Effector CD4-positive, alpha-beta T cell (primary cell): Measurements from ENCODE around the gene TSSC4.
"Not testable (repeated sequence)": the region's sequence is repeated elsewhere in the genome, so short reads cannot be mapped to it uniquely, and the experiment has no call there.

Experiments used
- DNase-seq: peaks from one replicate; pipeline ENCODE4 v3.0.0-alpha.2; 2020
- total RNA-seq: gene quantifications from one replicate; lab custom pipeline; 2026; lab: John Stamatoyannopoulos, UW

TSSC4 gene
- 55.5 reads per million, percentile 70 among the genes with 10 or more reads in this experiment for total RNA-seq

DNA sequence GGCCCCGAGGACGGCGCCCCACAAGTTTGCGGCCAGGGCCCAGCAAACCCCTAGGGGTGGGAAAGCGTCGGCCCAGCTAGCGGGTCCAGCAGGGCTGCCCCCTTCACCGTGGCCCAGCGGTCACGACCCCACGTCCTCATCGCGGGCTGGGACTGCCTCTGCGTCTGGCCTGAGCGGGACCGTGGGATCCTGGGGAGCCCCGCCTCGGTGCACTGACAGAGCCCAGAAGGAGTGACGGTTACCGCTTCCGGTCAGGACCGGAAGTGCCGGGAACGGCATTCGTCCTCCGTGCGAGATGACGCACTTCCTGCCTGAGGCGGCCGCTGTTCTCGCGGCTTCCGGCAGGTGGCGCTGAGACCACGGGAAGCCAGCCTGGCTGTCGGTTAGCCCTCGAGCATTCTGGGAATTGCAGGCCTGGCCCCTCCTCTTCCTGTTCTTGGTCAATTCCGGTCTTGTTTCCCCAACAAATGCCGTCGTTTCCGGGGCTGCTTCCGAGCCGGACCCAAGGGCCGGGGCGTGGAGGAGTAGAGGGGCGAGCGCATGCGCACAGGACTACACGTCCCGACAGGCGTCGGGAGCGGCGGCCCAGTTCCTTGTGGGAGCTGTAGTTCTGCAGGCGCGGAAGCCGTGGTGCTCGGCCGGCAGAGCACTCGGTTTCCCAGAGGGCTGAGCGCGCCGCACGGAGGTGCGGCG is at the start of gene TSSC4:
TSS of gene TSSC4 (plus strand) at position 682 of the 693 bp plus-strand sequence. CDS start 1,884 bp downstream, outside the sequence.
- peak; percentile 99 for DNase-seq

- DNase-seq, result no peak
Measured at GRCh38 chr11:2351701-2352100, 48.8 kb upstream of the TSSC4 start.

DNA sequence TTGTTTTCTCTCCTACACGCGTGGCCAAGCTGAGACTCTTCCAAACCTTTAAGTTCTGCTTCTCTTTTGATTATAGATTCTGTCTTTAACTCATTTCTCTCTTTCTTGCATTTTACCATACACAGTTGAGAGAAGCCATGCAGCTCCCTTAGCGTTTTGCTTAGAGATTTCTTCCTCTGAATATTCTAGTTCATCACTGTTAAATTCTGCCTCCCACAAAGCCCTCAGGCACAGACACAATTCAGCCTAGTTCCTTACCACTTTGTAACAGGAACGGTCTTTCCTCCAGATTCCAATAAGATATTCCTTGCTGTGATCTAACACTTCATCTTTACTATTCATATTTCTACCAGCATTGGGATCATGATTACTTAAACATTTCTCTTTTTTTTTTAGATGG is 48.1 kb upstream of the TSSC4 start:
- DNase-seq, result no peak

DNA sequence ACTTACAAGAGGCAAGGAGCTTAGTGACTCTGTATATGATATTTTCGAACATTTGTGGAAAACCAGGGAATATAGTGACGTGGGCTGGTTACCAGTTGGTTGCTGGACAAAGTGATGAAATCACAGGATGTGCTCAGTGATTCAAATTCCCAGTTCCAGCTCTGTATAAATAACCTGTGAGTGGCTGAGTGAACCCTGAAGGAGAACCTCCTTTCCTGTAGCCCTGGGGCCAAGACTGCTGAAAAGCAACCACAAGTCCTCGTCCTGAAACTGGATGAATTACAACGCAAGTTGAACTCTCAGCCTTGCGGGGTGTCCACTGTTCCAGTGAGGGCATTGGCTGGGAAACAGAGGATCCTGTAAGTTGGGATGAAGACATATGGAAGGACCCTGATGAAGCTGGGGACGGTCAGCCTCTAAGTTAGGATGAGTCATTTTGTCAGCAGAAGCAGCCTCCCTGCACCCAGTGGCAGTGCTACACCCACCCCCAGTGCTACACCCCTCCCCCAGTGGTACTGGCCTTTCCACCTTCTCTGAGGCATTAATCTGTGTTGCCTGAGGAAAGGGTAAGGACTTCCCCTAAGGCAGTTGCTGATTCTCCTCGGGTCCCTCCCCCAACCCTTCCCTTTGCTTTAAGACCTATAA is 45.4 kb upstream of the TSSC4 start:
- no peak for DNase-seq

DNA sequence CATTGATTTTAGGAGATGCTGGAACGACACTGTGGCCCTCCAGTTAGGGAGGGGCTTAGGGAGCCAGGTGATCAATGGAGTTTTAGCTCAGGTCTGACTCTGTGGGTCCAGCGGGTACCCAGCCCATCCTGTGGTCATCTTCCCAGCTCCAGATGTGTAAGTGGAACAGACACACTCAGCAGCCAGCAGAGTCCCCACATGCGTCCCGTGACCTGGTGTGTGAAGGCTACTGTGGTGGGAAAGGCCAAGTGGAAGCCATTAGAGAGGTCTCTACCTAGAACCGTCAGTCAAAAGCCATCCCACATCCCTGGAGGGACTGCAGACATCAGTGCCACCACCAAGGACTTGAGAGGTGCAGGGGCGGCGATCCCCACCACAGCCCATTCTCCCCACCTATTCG is 43.3 kb upstream of the TSSC4 start:
- DNase-seq, result no peak

DNA sequence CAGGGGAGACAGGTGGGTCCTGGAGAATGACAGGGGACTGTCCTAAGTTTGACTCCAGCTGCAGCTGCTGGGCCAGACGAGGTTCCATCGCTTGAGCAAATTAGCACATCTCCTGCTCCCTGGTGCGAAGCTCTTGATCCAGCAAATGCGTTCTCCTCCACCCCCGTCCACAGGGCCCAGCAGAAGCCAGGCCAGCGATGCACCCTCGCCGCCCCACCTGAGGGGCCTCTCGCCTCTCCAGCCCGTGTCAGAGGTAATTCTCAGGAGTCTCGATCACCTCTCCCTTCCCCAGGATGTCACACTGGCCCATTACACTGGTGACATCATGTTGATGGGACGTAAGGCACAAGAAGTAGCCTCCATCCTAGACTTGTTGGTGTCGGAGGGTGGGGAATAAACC is 42.9 kb upstream of the TSSC4 start:
- not testable (repeated sequence) for DNase-seq

DNA sequence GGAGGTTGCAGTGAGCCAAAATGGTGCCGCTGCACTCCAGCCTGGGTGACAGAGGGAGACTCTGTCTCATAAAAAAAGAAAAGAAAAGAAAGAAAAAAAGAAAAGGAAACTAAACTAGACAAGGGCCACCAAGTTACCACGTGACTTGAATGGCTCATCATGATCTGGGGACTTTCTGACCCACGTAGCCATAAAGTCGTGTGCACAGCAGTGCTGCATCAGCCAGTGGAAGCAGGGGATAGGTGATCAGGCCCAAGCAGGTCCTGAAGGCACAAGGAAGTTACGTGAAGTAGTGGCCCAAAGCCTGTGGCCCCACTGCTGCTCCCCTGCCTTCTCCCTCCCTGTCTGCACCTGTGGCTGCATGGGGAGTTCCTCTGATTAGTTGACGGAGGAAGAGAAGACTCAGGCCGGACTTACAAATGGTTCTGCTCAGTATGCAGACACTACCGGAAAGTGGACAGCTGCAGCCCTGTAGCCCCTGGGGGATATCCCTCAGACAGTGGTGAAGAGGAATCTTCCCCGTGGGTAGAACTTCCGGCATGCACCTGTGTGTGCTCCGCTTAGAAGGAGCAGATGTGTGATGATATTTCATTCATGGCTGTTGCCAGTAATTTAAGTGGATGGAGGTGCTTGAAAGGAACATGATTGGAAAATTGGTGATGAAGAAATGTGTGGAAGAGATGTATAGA is 41.7 kb upstream of the TSSC4 start:
- no peak for DNase-seq

GRCh38 chr11:2359557-2359956 is 41.0 kb upstream of the TSSC4 start:
- no peak for DNase-seq

DNA sequence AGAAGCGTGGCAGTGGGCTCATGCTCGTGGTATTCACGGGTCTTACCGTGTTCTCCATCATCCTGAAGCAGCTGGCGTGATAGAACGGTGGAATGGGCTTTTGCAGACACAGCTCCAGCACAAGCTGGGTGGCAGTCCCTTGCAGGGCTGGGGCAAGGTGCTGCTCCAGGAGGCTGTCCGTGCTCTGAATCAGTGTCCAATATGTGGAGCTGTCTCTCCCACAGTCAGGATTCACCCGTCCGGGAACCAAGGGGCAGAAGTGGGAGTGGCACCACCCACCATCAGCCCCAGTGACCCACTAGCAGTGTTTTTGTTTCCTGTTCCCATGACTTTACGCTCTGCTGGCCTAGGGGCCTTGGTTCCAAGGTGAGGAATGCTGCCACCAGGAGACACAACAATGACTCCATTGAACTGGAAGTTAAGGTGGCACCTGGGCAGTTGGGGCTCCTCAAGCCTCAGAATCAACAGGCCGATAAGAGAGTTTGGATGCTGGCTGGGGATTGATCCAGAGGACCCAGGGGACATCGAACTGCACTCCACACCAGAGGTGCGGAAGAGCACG is 40.4 kb upstream of the TSSC4 start:
- DNase-seq, result no peak

- no peak for DNase-seq
Measured at GRCh38 chr11:2361565-2361964, 39.0 kb upstream of the TSSC4 start.

DNA sequence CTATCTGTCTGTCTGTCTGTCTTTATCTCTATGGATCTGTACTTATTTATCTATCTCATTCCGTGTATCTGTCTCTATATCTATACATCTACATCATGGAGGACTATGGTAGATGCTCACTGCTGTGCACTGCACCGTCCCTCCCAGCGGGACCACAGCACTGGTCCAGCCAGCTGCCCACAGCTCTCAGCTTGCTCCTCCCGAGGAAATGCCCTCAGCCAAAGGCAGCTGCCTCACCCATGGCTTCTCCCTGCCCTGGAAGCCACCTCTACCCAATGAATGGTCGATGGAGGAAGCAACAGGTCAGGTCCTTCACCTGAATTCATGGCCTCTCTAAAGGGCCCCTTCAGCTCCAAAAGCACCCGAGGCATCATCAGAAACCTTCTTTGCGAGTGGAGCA is 38.1 kb upstream of the TSSC4 start:
- no peak for DNase-seq

- DNase-seq, result no peak
Measured at GRCh38 chr11:2363130-2363529, 37.4 kb upstream of the TSSC4 start.

DNA sequence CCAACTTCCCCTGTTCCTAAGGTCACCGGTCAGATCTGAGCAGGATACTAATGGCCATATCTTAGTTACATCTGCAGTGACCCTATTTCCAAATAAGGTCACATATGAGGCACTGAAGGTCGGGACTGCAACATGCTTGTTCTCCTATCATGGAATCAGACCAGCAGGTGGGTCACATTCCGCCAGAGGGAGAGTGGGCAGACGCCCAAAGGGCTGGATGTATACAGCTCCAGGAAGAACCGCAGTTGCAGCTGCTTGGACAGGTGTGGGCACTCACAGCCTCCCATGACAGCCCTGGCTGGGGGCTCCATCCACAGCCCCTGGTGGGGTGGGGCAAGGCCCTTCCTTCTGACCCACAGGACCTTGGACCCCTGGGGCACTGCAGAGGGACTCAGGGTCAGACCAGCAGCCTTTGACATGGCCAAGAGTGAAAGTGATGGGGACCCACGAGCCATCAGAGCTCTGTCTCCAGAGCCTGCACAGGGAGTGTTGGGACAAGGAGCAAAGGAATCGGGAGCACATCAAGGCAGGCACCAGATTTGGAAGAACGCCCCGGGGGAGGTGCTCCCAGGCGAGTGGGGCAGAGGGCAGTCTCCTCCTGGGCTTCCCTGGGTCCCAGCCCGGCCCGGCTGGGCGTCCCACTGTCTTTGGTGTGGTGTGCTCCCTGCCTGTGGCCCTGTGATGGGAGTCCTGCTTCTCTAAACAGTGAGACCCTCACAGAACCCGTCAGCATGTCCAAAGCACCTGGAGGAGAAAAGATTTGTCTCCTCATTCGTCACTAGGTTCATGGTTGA is 36.8 kb upstream of the TSSC4 start:
- no peak for DNase-seq

DNA sequence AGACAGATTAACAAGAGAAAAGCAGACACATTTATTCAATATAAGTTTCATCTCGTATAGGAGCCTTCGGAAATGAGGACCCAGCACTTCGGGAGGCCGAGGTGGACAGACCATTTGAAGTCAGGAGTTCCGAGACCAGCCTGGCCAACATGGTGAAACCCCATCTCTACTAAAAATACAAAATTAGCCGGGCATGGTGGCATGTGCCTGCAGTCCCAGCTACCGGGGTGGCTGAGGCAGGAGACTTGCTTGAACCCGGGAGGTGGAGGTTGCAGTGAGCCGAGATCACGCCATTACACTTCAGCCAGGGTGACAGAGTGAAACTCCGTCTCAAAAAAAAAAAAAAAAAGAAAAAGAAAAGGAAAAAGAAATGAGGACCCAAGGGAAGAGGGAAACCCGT is 36.2 kb upstream of the TSSC4 start:
- not testable (repeated sequence) for DNase-seq

- no peak for DNase-seq
Measured at GRCh38 chr11:2365571-2366210, 34.9 kb upstream of the TSSC4 start.

DNA sequence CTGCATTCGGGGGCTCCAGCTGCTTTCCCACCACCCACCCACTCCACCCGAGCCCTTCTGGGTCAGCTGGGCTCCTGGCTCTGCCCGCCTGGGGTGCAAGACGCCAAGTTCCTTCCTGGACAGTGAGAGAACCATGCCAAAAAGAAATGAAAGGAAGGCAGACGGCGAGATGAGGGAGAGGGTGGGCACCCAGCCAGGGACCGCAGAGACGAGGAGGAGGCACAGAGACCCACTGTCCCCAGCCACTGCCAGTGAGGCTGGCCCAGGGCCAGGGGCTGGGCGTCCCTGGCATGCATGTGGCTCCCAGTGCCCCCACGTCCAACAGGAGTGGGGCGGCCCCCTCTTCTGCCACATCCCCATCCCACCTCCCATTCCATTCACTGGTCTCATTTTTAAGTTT is 34.3 kb upstream of the TSSC4 start:
- no peak for DNase-seq

- no peak for DNase-seq
Measured at GRCh38 chr11:2366733-2367132, 33.8 kb upstream of the TSSC4 start.

DNA sequence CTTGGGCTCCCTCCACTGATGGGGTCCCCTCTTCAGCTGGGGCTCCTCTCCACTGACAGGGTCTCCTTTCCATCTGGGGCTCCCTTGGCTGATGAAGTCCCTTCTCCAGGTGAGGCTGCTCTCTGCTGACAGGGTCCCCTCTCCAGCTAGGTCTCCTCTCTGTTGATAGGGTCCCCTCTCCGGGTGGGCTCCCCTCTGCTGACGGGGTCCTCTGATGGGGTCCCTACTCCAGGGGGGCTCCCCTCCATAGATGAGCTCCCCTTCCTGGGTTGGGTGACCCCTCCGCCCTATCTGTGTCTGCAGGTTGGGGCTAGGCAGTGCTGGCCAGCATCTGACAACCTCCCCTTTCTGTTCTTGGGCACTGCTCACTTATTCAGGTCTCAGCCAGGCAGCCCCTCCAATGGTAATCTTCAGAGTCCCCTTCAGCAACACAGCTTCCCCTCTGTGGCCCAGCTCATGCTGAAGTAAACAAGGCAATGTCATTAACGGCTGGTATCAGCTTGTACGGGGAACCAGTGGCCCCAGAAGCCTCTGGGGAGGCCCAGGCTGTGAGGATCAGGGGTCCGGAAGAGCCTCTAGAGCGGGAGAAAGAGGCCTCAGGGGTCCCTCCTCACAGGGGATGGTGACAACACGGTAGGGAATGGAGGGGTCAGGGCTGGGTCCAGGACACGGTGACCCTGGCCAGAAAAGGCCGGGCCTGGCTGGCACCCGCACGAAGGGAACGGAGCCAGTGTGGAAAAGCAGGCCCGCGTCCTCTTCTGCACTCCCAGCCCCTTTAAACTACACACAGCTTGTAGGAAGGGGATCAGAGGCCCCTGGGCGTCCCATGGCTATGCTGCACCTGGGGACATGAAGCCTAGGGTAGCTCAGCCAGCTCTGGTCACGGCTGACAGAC is 33.0 kb upstream of the TSSC4 start:
- no peak for DNase-seq

DNA sequence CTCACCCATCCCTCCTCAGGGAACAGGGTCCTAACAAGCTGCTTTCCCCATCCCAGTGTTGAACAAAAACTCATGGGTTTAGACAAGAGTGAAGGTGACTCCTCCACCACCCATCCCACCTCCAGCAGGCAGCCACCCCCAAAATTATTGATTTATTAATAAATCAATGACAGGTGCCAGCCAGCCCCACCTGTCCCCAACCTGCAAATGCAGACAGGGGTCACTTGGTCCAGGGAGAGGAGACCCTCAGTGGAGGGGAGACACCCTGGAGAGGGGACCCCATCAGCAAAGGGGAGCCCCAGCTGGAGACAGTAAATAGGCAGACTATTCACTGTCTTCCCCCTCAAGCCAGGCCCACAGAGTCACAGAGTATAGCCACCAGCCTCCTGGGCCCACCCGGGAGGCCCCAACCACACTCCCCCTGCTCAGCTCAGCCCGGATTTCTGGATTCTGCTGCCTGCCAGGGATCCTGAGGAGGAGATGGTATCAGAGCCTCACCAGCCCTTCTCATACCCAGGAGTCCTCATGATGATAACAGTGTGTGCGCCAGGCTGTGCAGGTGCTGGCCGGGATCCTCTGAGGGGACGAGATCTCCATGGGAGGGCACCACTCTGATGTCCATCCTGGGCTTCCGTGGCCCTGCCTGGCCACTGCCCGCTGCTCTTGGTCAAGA is 32.2 kb upstream of the TSSC4 start:
- DNase-seq, result no peak

DNA sequence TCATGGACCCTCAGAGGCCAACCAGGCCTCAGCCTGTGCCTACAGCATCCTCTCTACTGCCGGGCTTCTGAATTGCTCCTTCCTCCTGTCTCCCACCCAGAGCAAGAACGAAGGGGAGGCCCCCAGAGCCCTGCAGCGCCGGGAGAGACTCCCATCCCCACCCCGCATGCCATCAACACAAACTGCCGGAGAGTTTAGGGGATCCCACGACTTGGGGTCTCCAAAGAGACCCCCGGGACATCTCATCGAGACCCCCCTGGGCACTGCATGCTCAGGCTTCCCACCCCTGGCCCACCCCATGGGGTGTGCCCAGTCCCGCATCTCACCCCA is 31.7 kb upstream of the TSSC4 start:
- no peak for DNase-seq

DNA sequence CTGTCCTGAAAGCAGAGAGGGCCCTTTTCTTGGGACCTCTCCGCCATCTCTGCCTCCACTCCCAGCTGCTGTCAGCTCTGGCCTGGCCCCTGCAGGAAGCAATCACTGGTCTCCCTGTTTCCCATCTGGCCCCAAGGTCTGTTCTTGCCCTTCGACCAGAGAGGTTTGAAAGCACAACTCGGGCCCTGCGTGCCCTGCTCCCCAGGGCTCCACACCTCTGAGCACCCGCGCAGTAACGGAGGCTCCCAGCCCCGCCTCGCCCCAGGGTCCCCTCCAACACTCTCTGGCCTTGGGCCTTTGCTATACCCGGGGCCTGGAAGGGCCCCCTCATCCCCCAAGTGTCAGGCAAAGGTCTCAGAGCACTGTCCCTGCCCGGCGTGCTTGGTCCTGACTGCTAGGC is 31.2 kb upstream of the TSSC4 start:
- no peak for DNase-seq
